H1 (cell line): ENCODE data around the gene SNX12. TPM values are rescaled to one million over a fixed set of nuclear protein-coding genes. Genes with fewer than 3 reads are reported as not detected.
A peak's percentile ranks its signal among the peaks of the same experiment; 100 is the strongest.

Experiments
- CTCF ChIA-PET: fragments of 300-600 bp; sonication (Branson Sonifier 250); formaldehyde crosslinking; loops from one replicate; lab custom pipeline; 2021; ENCODE audit not compliant: partially characterized antibody; lab: Charles Lee
- POLR2A ChIA-PET: fragments of 300-600 bp; sonication (Branson Sonifier 250); formaldehyde crosslinking; loops from one replicate; lab custom pipeline; 2021; ENCODE audit warnings: inconsistent platforms; ENCODE audit not compliant: partially characterized antibody; lab: Charles Lee
- DNase-seq, 2 experiments: peaks; one replicate each; pipeline versions ENCODE4 v3.0.0 to v3.0.0-alpha.2; 2010 to 2022; ENCODE audit warnings: low spot score in 2 of 2, low read depth in 1 of 2, mixed read lengths in 1 of 2
- FAIRE-seq: peaks from 2 replicates; lab custom pipeline; 2011; peaks lifted over from hg19 to GRCh38; lab: Jason Lieb, UNC
- H2AFZ ChIP-seq: 2 replicates; pipeline ENCODE4 v1.8.1; 2012; ENCODE audit warnings: low read length, inconsistent platforms
- H2AK5ac ChIP-seq: 2 replicates; pipeline ENCODE4 v1.6.1; 2013; ENCODE audit warnings: low read depth, low read length
- H2BK120ac ChIP-seq: replicated peaks from 2 replicates; pipeline ENCODE3; 2013; ENCODE audit warnings: low read depth, low read length, inconsistent platforms
- H2BK12ac ChIP-seq: 2 replicates; pipeline ENCODE4 v1.6.1; 2013; ENCODE audit warnings: low read depth, low read length
- H2BK15ac ChIP-seq: 2 replicates; pipeline ENCODE4 v1.6.1; 2013; ENCODE audit warnings: low read length
- H2BK20ac ChIP-seq: 2 replicates; pipeline ENCODE4 v1.6.1; 2013; ENCODE audit warnings: low read length
- H2BK5ac ChIP-seq: 2 replicates; pipeline ENCODE4 v1.6.1; 2013; ENCODE audit warnings: low read depth, low read length
- H3K14ac ChIP-seq: 2 replicates; pipeline ENCODE4 v1.6.1; 2013; ENCODE audit warnings: inconsistent platforms; ENCODE audit not compliant: insufficient read length
- H3K18ac ChIP-seq: 2 replicates; pipeline ENCODE4 v1.6.1; 2013; ENCODE audit warnings: low read length; ENCODE audit errors: extremely low read depth
- H3K23ac ChIP-seq: 2 replicates; pipeline ENCODE4 v1.6.1; 2013; ENCODE audit warnings: inconsistent platforms; ENCODE audit not compliant: insufficient read length
- H3K23me2 ChIP-seq: 2 replicates; pipeline ENCODE4 v1.6.1; 2013; ENCODE audit warnings: low read depth, low read length
- H3K27ac ChIP-seq: 2 replicates; pipeline ENCODE4 v1.6.1; 2011; ENCODE audit warnings: low read depth, low read length, inconsistent platforms
- H3K27me3 ChIP-seq, 4 experiments: replicated peaks in 1 of 4; 1 replicate in 1 of 4; 2 replicates in 3 of 4; pipeline versions ENCODE4 v1.6.1 to v1.8.1; 2011 to 2013; ENCODE audit warnings: low read length in 3 of 4, mild to moderate bottlenecking in 3 of 4, inconsistent platforms in 2 of 4, mixed read lengths in 2 of 4, moderate library complexity in 1 of 4; ENCODE audit not compliant: control insufficient read depth in 3 of 4, insufficient read depth in 3 of 4; ENCODE audit errors: extremely low read depth in 1 of 4
- H3K36me3 ChIP-seq, 4 experiments: 2 replicates each; pipeline versions ENCODE4 v1.6.1 to v1.8.1; 2011 to 2013; ENCODE audit warnings: mild to moderate bottlenecking in 4 of 4, low read length in 3 of 4, moderate library complexity in 2 of 4, control low read depth in 1 of 4, inconsistent platforms in 1 of 4; ENCODE audit not compliant: insufficient read depth in 4 of 4, control insufficient read depth in 2 of 4
- H3K4ac ChIP-seq: replicated peaks from 2 replicates; pipeline ENCODE3; 2013; ENCODE audit warnings: low read length, low read depth, mixed read lengths, inconsistent platforms; ENCODE audit not compliant: insufficient read length
- H3K4me1 ChIP-seq, 4 experiments: replicated peaks in 1 of 4; 1 replicate in 1 of 4; 2 replicates in 3 of 4; pipeline versions ENCODE4 v1.6.1 to v1.8.1; 2011 to 2013; ENCODE audit warnings: low read length in 3 of 4, inconsistent platforms in 2 of 4, mixed read lengths in 1 of 4; ENCODE audit not compliant: insufficient read depth in 4 of 4, control insufficient read depth in 3 of 4
- H3K4me2 ChIP-seq, 2 experiments: 2 replicates each; pipeline versions ENCODE4 v1.6.1 to v1.8.1; 2011 to 2013; ENCODE audit warnings: low read depth in 2 of 2, low read length in 2 of 2, control low read depth in 1 of 2, inconsistent platforms in 1 of 2, mild to moderate bottlenecking in 1 of 2; ENCODE audit not compliant: insufficient read depth in 1 of 2
- H3K4me3 ChIP-seq, 4 experiments: fragments of 200-600, 300-600 bp in 1 of 4; sonication (generic), shearing (Covaris generic), sonication (Bioruptor Twin) in 1 of 4; 2 replicates each; pipeline versions ENCODE4 v1.5.1 to v1.8.1; 2011 to 2016; ENCODE audit warnings: low read length in 4 of 4, low read depth in 3 of 4, control low read depth in 2 of 4, inconsistent platforms in 2 of 4, mild to moderate bottlenecking in 2 of 4, mixed read lengths in 1 of 4, moderate library complexity in 1 of 4; ENCODE audit not compliant: insufficient read depth in 2 of 4; ENCODE audit errors: extremely low read depth in 1 of 4
- H3K56ac ChIP-seq: replicated peaks from 2 replicates; pipeline ENCODE3; 2013; ENCODE audit warnings: low read depth, mild to moderate bottlenecking, mixed read lengths, low read length, inconsistent platforms; ENCODE audit not compliant: insufficient read length
- H3K79me1 ChIP-seq: 2 replicates; pipeline ENCODE4 v1.6.1; 2013; ENCODE audit warnings: low read depth, low read length, control low read depth
- H3K79me2 ChIP-seq, 2 experiments: 2 replicates each; pipeline versions ENCODE4 v1.6.1 to v1.8.1; 2012 to 2013; ENCODE audit warnings: low read length in 2 of 2, mild to moderate bottlenecking in 2 of 2, inconsistent platforms in 1 of 2; ENCODE audit not compliant: insufficient read depth in 2 of 2, control insufficient read depth in 1 of 2
- H3K9ac ChIP-seq, 4 experiments: replicated peaks in 1 of 4; 1 replicate in 1 of 4; 2 replicates in 3 of 4; pipeline versions ENCODE4 v1.6.1 to v1.8.1; 2011 to 2013; ENCODE audit warnings: low read depth in 3 of 4, low read length in 3 of 4, control low read depth in 2 of 4, mild to moderate bottlenecking in 2 of 4, moderate library complexity in 2 of 4, inconsistent platforms in 1 of 4; ENCODE audit errors: extremely low read depth in 1 of 4
- H3K9me3 ChIP-seq, 2 experiments: 2 replicates each; pipeline versions ENCODE4 v1.6.1 to v1.8.1; 2012 to 2013; ENCODE audit warnings: mild to moderate bottlenecking in 2 of 2, moderate library complexity in 2 of 2, control low read depth in 1 of 2, inconsistent platforms in 1 of 2, low read depth in 1 of 2, low read length in 1 of 2, mixed read lengths in 1 of 2; ENCODE audit not compliant: insufficient read depth in 2 of 2
- H4K20me1 ChIP-seq, 2 experiments: replicated peaks in 1 of 2; 2 replicates each; pipeline versions ENCODE3 to v1.8.1; 2011 to 2013; ENCODE audit warnings: inconsistent platforms in 2 of 2, low read length in 2 of 2, mild to moderate bottlenecking in 1 of 2; ENCODE audit not compliant: insufficient read depth in 2 of 2, control insufficient read depth in 1 of 2
- H4K5ac ChIP-seq: 2 replicates; pipeline ENCODE4 v1.6.1; 2013; ENCODE audit warnings: low read length, low read depth, mixed read lengths, inconsistent platforms; ENCODE audit not compliant: insufficient read length
- H4K8ac ChIP-seq: 2 replicates; pipeline ENCODE4 v1.8.0; 2013; ENCODE audit warnings: mild to moderate bottlenecking, moderate library complexity, low read length, inconsistent platforms; ENCODE audit not compliant: insufficient read depth; ENCODE audit errors: extremely low read depth
- H4K91ac ChIP-seq: replicated peaks from 2 replicates; pipeline ENCODE3; 2013; ENCODE audit warnings: low read length, mixed read lengths, inconsistent platforms; ENCODE audit not compliant: insufficient read length
- ASH2L ChIP-seq: fragments of 200-600, 300-600 bp; sonication (generic); IDR thresholded peaks from one replicate; pipeline ENCODE4 v1.7.1; 2017; ENCODE audit warnings: low read length
- CREB1 ChIP-seq: IDR thresholded peaks from 2 replicates; pipeline ENCODE4 v1.6.1; 2012; ENCODE audit warnings: inconsistent platforms
- EZH2 ChIP-seq: fragments of 200-600 bp; sonication (generic); IDR thresholded peaks from 2 replicates; pipeline ENCODE4 v1.7.1; 2012; ENCODE audit warnings: low read depth, mild to moderate bottlenecking, moderate library complexity, low read length, inconsistent platforms; ENCODE audit not compliant: severe bottlenecking
- GABPA ChIP-seq: IDR thresholded peaks from 2 replicates; pipeline ENCODE4 v1.6.1; 2011; ENCODE audit warnings: mild to moderate bottlenecking, low read length, moderate library complexity, borderline replicate concordance; ENCODE audit not compliant: insufficient read depth
- GTF2F1 ChIP-seq: IDR thresholded peaks from 2 replicates; pipeline ENCODE4 v1.6.1; 2012; ENCODE audit warnings: low read depth, low read length, improper control_type of control experiment, borderline replicate concordance
- JUN ChIP-seq: IDR thresholded peaks from 2 replicates; pipeline ENCODE4 v1.6.1; 2011; ENCODE audit warnings: low read depth, mild to moderate bottlenecking, improper control_type of control experiment, low read length
- MAFK ChIP-seq: IDR thresholded peaks from 2 replicates; pipeline ENCODE4 v1.6.1; 2012; ENCODE audit warnings: low read depth, mild to moderate bottlenecking, improper control_type of control experiment, low read length
- RXRA ChIP-seq: IDR thresholded peaks from 2 replicates; pipeline ENCODE4 v1.6.1; 2011; ENCODE audit warnings: low read depth, mild to moderate bottlenecking, low read length, moderate library complexity; ENCODE audit not compliant: insufficient read depth
- SIN3A ChIP-seq, 2 experiments: IDR thresholded peaks in 1 of 2; conservative IDR thresholded peaks in 1 of 2; 2 replicates each; pipeline ENCODE4 v1.6.1; 2011 to 2012; ENCODE audit warnings: low read length in 2 of 2, improper control_type of control experiment in 1 of 2, low read depth in 1 of 2, mild to moderate bottlenecking in 1 of 2
- SIX5 ChIP-seq: IDR thresholded peaks from 2 replicates; pipeline ENCODE4 v1.6.1; 2011; ENCODE audit warnings: mild to moderate bottlenecking, low read depth, low read length
- SP1 ChIP-seq: IDR thresholded peaks from 2 replicates; pipeline ENCODE4 v1.6.1; 2011; ENCODE audit warnings: low read depth, low read length
- SRF ChIP-seq: IDR thresholded peaks from 2 replicates; pipeline ENCODE4 v1.6.1; 2011; ENCODE audit warnings: mild to moderate bottlenecking, low read depth, low read length, moderate library complexity
- YY1 ChIP-seq: IDR thresholded peaks from 2 replicates; pipeline ENCODE4 v1.6.1; 2011; ENCODE audit warnings: low read depth, mild to moderate bottlenecking, low read length
- WGBS, 2 experiments: shearing (Covaris generic) in 1 of 2; methylation state at CpG; one replicate each; pipeline versions ENCODE4 v1.1.6 to v1.1.7; 2013 to 2015; ENCODE audit warnings: low lambda C conversion rate in 2 of 2, mixed read lengths in 2 of 2, inconsistent platforms in 1 of 2, low coverage in 1 of 2, missing lambda C conversion rate in 1 of 2; ENCODE audit not compliant: insufficient replicate concordance in 2 of 2, insufficient coverage in 1 of 2, insufficient read length in 1 of 2; ENCODE audit errors: extremely low coverage in 1 of 2, missing lambda C conversion rate in 1 of 2; 5-methylcytosine and 5-hydroxymethylcytosine counted together
- polyA plus RNA-seq, 7 experiments: library from polyadenylated mRNA; depleted of rRNA in 3 of 7; stranded (reverse) in 5 of 7; unstranded in 2 of 7; fragments of >200 nt in 5 of 7; fragments of 200-250 nt in 2 of 7; gene quantifications; 1 replicate in 5 of 7; 2 replicates in 1 of 7; 4 replicates in 1 of 7; pipeline versions ENCODE4 v1.2.1 to v1.2.3, GENCODE V29; 2011 to 2013; ENCODE audit warnings: missing spikeins in 2 of 7, mixed read lengths in 2 of 7
- total RNA-seq: library from RNA; stranded (reverse); fragmentation: NEBNext Ultra II Directional; extraction: Animal tissue kit (Norgen Biotek cat#: 25700); gene quantifications from 2 replicates; pipeline ENCODE4 v1.2.1, GENCODE V29; 2021

Gene SNX12
- total and polyA plus RNA-seq, 2 of the 8 experiments (the other 6 are each of a cell fraction or from before 2014, with no cell fraction given): 72.1 to 74.2 TPM

- Histone ChIP-seq H3K4ac (no peak overlapping the region), H2BK15ac (no peak overlapping the region), H4K20me1 (no peaks in the 10 kb centered on the region), H4K91ac (no peak overlapping the region), H3K27me3 (no peaks in the 10 kb centered on the region), H2BK20ac (no peak overlapping the region), H2BK5ac (no peak overlapping the region), H3K9ac (peak overlapping the region in 2 of 4 experiments; percentile 49 to 75; a peak in 2 of 7 replicates), H4K5ac (no peak overlapping the region), H3K4me2 (peak overlapping the region; percentile 62 to 89), H4K8ac (no peak overlapping the region), H3K9me3 (no peaks in the 10 kb centered on the region), H3K4me3 (peak overlapping the region; percentile 47 to 98 (median 85)), H3K18ac (no peak overlapping the region), H2BK120ac (no peak overlapping the region), H3K79me1 (no peaks in the 10 kb centered on the region), H2AFZ (no peak overlapping the region), H3K23ac (no peak overlapping the region), H3K23me2 (no peaks in the 10 kb centered on the region), H3K79me2 (peaks cover 0 to 34% of the 10 kb centered on the region in 2 experiments; a peak in 3 of 4 replicates), H3K4me1 (no peaks in the 10 kb centered on the region; a peak in 2 of 7 replicates), H2BK12ac (no peak overlapping the region), H3K56ac (no peak overlapping the region), H3K14ac (no peak overlapping the region), H3K27ac (no peak overlapping the region), H2AK5ac (no peak overlapping the region), H3K36me3 (peaks cover 0 to 4% (median 2%) of the 10 kb centered on the region in 4 experiments; a peak in 1 of 8 replicates)
- DNase-seq (no peak), FAIRE-seq (no peak)
- CTCF ChIA-PET: interaction anchor here (1.5 kb wide), 1 partner anchor 62 kb away, joined by 3 read pairs; no protein-coding TSS in a partner anchor
- POLR2A ChIA-PET: interaction anchor here (0.6 to 1.4 kb wide), 6 partner anchors 10 to 157 kb away, joined by 3 to 9 read pairs (median 4); partner anchors contain the start of gene MED12
- WGBS, 2 experiments: 20% methylated on average over 2 of the region's 2 CpGs; no CpG with 5 or more reads in 1 of the 2 experiments
- TF ChIP-seq SP1 (no peak), MAFK (no peak), SIX5 (no peak), RXRA (no peak), GTF2F1 (no peak), CREB1 (no peak), YY1 (no peak), GABPA (no peak), EZH2 (no peak), JUN (no peak), ASH2L (no peak), SIN3A (conservative IDR thresholded peaks at IDR 0.05 in 1 of 2, IDR thresholded peaks at IDR 0.05 in 1 of 2; ENCODE audit: low read depth in 1 of 2, low read length in 2 of 2) (no peak), SRF (no peak)
Measured at GRCh38 chrX:71067089-71067488, 1.0 kb downstream of the SNX12 start.
